NCI-H446 (cell line): ENCODE measurements around the gene TBC1D4.
A peak's percentile ranks its signal among the peaks of the same experiment; 100 is the strongest.
"Not testable (repeated sequence)": the region's sequence is repeated elsewhere in the genome, so short reads cannot be mapped to it uniquely, and the experiment has no call there.

Source experiments
- DNase-seq, 2 experiments: peaks; one replicate each; lab custom pipeline; 2025; lab: John Stamatoyannopoulos, UW

Gene TBC1D4

DNA sequence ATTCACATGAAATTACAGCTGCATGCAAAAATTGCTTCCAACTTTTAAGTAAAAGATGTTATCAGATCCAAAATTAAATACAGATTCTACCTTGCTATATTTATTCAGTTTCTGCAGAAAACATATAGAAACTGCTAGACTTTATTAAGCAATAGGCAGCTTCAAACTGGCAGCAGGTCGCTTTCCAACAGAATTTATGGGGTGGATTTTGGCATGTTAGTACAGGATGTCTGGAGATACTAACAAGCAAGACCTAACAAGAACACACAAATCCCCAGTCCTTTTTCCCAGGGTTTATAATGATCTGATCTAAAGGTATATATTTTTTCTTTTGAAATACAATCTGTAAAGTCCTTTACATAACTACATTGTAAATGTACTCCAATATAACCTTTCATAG lies 27.5 kb downstream of the TBC1D4 start:
- no peak for DNase-seq

- no peak for DNase-seq
Measured at GRCh38 chr13:75452564-75452963, 29.4 kb downstream of the TBC1D4 start.

DNA sequence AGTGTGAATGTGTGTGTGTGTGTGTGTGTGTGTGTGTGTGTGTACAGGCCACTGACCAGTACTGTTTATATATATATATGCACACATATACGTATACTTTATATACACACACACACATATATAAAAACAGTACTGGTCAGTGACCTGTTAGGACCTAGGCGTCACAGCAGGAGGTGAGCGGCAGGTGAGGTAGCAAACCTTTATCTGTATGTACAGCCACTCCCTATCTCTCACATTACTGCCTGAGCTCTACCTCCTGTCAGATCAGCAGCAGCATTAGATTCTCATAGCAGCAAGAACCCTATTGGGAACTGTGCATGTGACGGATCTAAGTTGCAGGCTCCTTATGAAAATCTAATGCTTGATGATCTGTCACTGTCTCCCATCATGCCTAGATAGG lies 34.5 kb downstream of the TBC1D4 start:
- no peak for DNase-seq

- no peak for DNase-seq
Measured at GRCh38 chr13:75446874-75447273, 35.1 kb downstream of the TBC1D4 start.

- no peak for DNase-seq
Measured at GRCh38 chr13:75445717-75446499, 36.1 kb downstream of the TBC1D4 start.

DNA sequence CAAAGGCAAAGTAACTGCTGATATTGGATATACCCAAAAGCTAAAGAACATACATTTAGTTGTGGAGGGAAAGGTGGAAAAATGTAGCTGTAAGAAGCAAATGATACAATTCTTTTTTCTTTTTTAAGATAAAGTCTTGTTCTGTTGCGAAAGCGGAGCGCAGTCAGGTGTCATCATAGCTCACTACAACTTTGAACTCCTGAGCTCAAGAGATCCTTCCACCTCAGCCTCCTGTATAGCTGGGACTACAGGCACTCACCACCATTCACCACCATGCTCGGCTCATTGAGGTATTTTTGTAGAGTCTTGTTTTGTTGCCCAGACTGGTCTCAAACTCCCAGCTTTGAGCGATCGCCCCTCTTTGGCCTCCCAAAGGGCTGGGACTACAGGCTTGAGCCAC lies 38.0 kb downstream of the TBC1D4 start:
- DNase-seq, result no peak

DNA sequence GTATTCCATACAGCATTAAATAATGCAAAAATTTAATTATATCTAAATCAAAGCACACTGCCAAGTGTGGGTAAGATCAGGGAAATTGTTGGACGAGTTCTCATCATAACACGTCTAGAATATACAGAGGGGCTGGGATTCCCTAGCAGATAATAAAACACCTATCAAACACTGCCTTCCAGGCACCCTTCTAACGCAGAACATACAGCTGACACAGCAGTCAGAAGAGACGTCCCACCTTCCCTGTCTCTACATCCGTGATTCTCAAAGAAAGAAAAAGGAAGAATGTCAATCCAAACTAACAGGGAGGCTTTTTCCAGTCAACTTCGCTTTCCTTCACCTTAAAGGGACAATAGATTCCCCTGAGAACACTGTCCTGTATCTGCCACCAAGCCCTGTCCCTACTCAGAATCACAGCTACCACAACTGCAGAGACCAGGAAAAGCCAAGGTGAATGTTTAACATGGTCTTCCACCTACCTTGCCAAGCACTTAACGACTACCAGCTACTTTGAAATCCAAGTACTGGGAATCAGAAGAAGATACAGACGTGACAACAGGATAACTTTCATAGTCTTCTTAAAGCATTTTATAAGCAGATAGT lies 38.5 kb downstream of the TBC1D4 start:
- DNase-seq, result no peak

DNA sequence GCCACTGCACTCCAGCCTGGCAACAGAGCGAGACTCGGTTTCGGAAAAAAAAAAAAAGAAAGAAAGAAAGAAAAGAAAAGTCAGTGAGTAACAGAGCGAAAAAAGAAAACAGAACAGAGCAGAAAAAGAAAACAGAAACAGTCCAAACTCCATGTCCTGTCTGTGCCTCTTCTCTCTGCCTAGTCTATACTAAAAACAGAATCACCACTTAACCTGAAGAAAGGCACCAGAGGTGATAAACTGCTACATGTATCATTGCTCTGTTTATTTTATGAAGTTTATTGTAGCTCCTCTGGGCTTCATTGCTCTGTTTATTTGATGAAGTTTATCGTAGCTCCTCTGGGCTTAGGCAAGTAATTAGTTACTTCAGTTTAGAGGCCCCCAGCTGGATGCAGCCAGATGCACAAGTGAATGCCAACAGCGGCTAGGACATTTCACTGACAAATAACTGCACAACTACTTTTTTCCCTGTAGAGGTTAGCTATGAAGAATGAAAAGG lies 39.2 kb downstream of the TBC1D4 start:
- DNase-seq, result no peak

DNA sequence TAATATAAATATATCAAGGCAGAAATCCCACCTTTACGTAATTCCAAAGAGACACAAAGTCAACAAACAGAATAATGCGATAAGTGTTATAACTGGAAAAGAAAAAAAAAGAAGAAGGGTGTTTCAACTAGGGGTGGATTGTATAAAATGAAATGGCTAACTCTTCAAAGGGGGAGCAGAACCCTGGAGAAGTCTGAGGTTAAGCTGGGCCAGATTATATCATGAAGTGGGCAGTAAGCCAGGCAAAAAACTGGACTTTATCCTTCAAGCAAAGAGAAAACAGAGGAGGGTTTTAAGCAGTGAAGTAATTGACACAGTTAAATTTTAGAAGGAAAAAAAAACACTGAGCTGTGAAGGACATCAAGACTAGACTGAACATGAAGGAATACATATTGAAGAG lies 41.9 kb downstream of the TBC1D4 start:
- no peak for DNase-seq

DNA sequence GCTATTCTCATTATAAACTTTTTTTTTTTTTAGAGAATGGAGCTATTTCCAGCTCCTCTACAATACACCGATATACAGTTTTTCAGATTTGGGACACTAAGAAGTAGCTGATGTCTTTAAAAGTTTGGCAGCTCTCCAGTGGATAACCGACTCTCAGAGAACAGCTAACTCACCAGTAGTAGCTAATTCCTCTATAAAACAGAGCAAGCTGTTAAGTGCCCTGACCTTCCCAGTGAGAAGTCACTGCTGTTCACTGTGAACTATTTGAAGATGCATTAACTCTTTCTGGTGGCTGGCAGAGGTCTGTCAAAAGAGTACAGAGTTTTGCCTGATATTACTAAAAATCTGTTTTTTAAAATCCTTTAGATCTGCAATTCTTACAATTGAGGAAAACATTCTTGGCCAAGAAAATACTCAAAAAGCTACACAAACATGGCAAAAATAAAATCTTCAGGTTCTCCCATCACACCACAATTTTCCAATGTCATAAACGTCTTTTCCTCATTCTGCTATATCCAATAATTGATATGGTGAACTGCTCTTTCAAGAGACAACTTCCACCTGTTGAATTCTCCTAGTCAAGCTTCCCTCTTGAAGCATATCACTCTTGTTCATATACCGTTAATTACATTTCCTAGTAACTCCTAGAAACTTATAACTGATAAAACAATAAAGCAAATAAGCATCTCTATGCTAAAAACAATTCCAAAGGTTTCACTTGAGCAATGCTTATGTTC lies 44.2 kb downstream of the TBC1D4 start:
- DNase-seq, result no peak

DNA sequence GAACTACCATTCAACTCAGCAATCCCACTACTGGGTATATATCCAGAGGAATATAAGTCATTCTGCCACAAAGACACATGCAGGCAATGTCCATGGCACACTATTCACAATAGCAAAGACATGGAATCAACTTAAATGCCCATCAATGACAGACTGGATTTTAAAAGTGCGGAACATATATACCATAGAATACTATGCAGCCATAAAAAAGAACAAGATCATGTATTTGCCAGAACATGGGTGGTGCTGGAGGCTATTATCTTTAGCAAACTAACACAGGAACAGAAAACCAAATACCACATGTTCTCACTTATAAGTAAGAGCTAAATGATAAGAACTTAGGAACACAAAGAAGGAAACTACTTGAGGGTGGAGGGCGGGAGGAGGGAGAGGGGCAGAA lies 47.8 kb downstream of the TBC1D4 start:
- DNase-seq, result not testable (repeated sequence)

GRCh38 chr13:75432811-75433244 lies 49.1 kb downstream of the TBC1D4 start:
- no peak for DNase-seq

DNA sequence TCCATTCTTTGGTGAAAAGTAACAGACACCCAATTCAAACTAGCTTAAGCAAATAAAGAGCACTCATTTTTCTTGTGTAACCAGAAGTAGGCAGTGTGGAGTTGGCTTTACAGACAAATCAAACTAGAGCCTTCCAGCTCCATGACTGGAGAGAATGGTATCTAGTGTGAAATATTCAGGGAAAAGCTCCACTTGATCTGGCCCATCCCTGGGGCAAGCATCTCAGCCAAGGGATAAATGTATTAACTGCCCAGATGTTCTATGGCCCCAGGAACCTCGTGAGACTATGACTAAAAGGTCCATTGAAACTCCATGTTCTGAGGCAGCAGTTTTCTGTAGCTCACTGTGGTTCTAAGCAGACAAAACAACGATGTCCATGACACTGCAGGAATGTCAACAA lies 49.9 kb downstream of the TBC1D4 start:
- DNase-seq, result no peak

DNA sequence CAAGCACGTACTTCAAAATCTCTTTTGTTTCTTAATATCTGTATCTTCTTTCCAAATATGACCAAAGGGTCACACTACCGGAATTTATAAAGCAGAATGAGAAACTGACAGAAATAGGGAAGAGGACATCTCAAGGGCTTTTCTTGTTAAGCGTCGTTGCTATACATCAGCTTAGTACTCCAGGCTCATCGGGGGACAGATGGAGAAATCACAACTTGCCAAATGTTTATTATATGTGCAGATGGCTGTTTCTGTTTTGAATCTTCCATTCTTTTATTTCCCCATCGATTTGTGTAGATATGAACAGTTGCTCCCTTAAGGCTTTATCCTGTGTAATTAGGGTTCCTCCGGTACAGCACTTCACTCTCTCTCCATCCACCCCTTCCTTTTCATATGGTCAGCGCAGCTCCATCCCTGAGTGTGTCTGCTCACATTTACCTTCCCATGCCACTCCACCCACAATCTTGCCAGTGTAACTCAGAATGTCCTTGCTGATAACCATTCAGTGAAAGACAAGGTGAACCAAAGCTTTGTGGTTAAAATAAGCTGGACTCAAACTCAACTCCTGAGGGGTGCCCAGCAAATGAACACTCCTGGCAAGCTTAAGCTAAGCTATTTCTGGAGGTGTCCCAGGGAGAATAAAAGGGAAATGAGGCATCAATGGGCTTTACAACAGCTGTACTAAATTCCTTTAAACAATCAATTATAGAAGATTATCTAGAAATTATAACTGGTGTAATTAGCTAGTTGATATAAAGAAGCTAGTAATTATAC lies 51.3 kb downstream of the TBC1D4 start:
- DNase-seq, result peak in 1 of 2 experiments; percentile 2

DNA sequence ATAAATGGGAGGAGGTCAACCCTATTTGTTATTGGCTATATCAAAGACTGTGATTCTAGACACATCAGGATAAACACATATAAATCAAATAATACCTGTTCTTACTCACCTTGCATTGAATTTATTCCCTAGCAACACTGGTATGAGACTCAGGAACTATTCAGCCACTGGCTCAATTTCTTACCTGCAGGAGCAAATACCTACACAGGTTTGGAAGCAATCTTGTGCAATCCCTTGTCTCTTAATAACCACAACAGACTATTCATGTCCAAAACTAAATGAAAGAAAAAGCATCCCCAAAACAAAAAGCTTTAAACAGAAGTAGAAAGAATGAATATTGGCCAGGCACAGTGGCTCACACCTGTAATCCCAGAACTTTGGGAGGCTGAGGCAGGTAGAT lies 55.5 kb downstream of the TBC1D4 start:
- DNase-seq, result no peak

- DNase-seq, result no peak
Measured at GRCh38 chr13:75425216-75426009, 56.6 kb downstream of the TBC1D4 start.

- DNase-seq, result no peak
Measured at GRCh38 chr13:75423946-75424345, 58.0 kb downstream of the TBC1D4 start.

GRCh38 chr13:75422028-75422427 lies 59.9 kb downstream of the TBC1D4 start:
- DNase-seq, result no peak

DNA sequence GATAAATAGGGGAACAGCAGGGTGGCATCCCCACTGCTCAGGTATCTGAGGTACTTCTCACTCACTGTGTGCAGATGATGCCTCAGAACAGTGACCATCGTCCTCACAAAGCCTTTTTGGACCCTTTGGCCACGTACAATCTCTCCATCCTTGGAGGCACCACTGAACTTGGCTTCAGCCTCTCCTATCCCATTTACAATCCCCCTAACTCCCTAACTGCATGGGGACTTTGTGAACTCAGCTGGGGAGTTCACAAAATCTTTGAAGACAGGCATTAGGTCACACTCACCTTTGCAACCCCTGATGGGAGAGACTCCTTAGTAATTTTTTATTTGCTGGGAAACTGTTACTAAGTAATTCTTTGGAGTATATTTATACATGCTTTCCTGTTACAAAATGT lies 60.8 kb downstream of the TBC1D4 start:
- DNase-seq, result no peak

DNA sequence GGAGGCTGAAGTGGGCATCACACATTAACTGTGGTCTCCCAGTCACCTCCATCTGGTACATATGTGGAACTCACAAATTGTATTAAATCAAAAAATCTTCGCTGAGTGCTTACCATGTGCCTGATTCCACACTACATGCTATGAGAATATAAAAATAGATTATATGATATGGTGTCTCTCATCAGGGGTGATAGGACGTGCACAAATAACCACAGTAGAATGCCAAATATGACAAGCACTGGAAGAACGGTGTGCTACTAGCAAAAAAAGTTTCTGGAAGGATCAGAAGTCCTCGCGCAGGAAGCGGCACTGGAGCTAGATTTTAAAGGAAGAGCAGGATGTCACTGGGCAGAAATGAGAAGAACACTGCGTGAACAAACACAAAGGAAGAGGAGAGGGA lies 62.3 kb downstream of the TBC1D4 start:
- no peak for DNase-seq

GRCh38 chr13:75418997-75419396 lies 63.0 kb downstream of the TBC1D4 start:
- no peak for DNase-seq
